Measurements from ENCODE around the gene USH1C.

DNA sequence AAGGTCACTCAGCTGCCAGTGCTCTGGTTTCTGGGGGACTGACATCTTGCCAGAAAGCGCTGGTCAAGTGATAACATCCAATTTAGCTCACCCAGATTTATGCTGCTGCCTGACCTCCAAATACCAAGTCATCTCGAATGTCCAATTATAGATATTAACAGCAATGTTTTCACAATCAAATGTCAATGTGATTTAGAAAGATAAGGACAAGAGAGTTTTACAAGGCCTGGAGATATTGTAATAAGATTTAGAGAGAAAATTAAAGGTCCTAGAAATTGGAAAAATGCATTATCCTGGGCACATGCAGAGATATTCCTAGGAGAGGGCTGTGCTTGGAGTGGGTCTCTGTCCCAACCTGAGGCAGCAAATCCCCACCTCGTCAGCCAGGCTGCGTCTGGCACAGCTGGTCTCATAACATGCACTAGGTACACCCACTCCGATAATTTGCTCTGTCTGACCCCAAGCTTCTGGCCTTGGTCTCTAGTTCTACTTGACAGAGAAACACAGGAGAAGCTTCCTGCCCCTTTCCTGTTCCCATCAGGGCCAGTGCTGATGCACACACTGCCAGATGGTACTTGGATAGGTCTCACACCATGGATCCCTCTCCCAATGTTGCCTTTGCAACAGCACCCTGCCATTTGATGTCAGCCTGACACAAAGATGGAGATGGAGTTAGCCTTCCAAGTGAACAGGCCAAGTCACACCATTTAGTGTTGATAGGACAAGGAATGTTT is 28.6 kb downstream of the USH1C start:
- TF ChIP-seq, protein P1, sequence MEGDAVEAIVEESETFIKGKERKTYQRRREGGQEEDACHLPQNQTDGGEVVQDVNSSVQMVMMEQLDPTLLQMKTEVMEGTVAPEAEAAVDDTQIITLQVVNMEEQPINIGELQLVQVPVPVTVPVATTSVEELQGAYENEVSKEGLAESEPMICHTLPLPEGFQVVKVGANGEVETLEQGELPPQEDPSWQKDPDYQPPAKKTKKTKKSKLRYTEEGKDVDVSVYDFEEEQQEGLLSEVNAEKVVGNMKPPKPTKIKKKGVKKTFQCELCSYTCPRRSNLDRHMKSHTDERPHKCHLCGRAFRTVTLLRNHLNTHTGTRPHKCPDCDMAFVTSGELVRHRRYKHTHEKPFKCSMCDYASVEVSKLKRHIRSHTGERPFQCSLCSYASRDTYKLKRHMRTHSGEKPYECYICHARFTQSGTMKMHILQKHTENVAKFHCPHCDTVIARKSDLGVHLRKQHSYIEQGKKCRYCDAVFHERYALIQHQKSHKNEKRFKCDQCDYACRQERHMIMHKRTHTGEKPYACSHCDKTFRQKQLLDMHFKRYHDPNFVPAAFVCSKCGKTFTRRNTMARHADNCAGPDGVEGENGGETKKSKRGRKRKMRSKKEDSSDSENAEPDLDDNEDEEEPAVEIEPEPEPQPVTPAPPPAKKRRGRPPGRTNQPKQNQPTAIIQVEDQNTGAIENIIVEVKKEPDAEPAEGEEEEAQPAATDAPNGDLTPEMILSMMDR (IDR thresholded peaks at IDR 0.05), result no peak
- TF ChIP-seq ZFX (IDR thresholded peaks at IDR 0.05; ENCODE audit: borderline replicate concordance), result no peak
